Astrocyte of the spinal cord (primary cell): ENCODE measurements around the gene ZRANB3.

ENCODE experiments used
- DNase-seq: peaks from one replicate; pipeline ENCODE4 v3.0.0; 2011; ENCODE audit warnings: low read depth, low spot score
- H3K4me3 ChIP-seq: 2 replicates; pipeline ENCODE4 v1.5.1; 2011; ENCODE audit warnings: low read depth, mild to moderate bottlenecking, low read length, moderate library complexity
- in situ Hi-C: cut with HindIII; loops from 2 replicates; pipeline ENCODE4 v1.10.0; 2017; ENCODE audit warnings: low sequenced_read_pairs
- TF ChIP-seq, protein P1 (sequence below): IDR thresholded peaks from 2 replicates; pipeline ENCODE4 v1.5.1; 2012; ENCODE audit warnings: low read depth, mild to moderate bottlenecking, low read length, inconsistent platforms

ZRANB3 gene

DNA sequence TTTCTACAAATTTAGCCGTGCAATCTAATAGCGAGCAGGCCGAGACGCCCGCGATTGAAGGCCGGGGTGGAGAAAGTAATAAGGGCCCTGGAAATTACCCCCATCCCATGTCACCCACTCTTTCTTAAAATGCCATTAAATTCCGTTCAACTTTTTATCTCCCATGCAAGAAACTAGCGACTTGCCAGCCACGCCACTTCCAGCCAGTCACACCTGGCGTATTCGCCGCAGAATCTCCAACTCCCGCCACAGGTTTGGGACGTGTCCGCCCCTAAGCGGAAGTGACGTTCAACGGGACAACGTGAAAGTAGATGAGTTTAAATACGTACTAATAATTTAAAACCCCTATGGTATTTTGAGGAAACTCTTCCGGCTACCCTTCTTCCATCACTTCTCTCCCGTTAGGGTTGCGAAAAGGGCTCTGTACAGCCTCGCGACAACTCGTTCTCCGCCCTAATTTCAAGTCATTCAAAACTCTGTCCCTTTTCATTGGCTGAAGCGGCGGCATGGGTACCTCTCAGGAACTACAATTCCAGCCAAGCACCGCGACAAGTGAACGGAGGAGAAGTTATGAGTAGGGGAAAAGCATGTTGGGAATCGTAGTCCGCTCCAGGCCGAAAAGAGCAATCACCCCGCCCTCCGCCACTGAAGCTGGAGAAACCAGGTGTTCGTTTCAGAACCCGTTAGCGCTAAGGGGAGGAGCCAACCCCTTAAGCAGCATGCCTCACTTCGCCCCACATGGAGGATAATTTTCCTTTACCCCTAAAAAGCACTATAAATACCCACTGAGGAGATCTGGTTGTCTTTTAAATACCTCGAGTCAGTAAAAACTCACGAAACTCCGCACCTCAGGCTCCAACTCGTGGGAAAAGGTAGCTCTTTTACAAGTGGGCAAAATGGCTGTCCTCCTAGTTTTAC lies at the start of gene ZRANB3:
TSS of gene ZRANB3 (minus strand) at position 906 of the 918 bp plus-strand sequence.
- in situ Hi-C loops: no loop called here
- TF ChIP-seq, protein P1, sequence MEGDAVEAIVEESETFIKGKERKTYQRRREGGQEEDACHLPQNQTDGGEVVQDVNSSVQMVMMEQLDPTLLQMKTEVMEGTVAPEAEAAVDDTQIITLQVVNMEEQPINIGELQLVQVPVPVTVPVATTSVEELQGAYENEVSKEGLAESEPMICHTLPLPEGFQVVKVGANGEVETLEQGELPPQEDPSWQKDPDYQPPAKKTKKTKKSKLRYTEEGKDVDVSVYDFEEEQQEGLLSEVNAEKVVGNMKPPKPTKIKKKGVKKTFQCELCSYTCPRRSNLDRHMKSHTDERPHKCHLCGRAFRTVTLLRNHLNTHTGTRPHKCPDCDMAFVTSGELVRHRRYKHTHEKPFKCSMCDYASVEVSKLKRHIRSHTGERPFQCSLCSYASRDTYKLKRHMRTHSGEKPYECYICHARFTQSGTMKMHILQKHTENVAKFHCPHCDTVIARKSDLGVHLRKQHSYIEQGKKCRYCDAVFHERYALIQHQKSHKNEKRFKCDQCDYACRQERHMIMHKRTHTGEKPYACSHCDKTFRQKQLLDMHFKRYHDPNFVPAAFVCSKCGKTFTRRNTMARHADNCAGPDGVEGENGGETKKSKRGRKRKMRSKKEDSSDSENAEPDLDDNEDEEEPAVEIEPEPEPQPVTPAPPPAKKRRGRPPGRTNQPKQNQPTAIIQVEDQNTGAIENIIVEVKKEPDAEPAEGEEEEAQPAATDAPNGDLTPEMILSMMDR: no peak
- H3K4me3 ChIP-seq: peak within 1 kb of the TSS; percentile 81
- DNase-seq: peak; percentile 99

DNA sequence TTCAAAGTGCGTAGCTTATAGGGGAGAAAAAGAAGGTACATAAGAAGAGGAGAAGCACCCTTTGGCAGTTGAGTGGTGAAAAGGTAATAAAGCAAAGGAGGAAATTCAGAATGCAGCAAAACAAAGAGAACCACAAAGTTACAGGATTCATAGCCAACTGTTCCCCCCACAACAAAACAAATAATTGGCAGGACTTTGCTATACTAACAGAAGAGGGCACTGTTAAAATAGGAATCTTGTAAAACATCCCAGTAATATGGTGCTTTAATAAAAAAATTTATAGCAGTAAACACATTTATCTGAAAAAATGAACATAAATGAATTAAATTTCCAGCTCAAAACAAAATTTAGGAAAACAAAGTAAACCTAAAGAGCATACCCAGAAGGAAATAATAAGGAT lies 42.6 kb upstream of the ZRANB3 start:
- no peak for DNase-seq
- TF ChIP-seq, protein P1: peak; percentile 8
- in situ Hi-C loops: no loop called here
- no peak overlapping the region for H3K4me3 ChIP-seq

DNA sequence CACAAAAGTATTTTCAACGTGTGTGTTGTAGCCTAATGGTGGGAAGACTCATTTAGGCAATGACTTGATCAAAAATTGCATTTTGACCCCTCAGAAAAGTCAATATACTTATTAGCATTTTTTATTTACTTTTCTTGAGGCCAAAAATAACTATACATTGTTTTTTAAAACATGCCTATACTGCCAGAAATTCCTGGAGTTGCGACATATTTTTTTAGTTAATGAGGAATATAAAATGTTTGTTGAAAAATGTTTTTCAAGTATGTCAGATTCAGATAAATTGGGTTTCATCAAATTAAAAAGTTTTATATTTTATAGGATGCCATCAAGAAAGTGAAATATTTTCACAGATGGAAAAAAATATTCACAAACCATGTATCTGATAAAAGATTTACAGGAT lies 39.9 kb upstream of the ZRANB3 start:
- in situ Hi-C loops: no loop called here
- DNase-seq: no peak
- no peak overlapping the region for H3K4me3 ChIP-seq
- TF ChIP-seq, protein P1: no peak

DNA sequence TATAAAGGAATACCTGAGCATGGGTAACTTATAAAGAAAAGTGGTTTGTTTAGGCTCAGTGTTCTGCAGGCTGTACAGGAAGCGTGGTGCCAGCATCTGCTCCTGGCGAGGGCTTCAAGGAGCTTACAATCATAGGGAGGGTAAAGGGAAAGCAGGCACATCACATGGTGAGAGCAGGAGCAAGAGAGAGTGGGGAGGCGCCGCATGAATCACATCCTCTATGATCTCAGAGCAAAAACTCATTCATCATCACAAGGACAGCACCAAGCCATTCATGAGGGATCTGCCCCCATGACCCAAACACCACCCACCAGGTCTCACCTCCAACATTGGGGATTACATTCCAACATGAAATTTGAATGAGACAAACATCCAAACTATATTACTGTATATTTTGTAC lies 32.8 kb upstream of the ZRANB3 start:
- in situ Hi-C loops: no loop called here
- peak; percentile 15 for DNase-seq
- TF ChIP-seq, protein P1: no peak
- H3K4me3 ChIP-seq: no peak overlapping the region

DNA sequence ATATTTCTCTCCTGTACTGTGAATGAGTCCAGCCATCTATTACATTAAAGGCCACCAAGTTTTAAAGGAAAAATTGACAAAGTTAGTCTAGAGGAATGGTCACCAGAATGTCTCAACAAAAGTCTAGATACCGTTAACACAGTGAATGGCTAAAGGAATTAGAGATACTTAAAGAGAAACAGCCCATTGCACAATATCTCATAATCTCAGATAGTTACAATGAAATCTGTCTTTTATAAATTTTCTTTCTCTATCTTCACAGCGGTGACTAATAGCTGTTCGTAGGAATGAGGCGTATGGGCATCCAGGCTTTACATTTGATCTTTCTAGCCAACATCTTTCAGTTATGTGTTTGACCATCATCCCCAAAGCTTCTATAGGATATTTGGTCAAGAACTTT lies 30.9 kb upstream of the ZRANB3 start:
- in situ Hi-C loops: no loop called here
- DNase-seq: no peak
- TF ChIP-seq, protein P1: no peak
- H3K4me3 ChIP-seq: no peak overlapping the region

DNA sequence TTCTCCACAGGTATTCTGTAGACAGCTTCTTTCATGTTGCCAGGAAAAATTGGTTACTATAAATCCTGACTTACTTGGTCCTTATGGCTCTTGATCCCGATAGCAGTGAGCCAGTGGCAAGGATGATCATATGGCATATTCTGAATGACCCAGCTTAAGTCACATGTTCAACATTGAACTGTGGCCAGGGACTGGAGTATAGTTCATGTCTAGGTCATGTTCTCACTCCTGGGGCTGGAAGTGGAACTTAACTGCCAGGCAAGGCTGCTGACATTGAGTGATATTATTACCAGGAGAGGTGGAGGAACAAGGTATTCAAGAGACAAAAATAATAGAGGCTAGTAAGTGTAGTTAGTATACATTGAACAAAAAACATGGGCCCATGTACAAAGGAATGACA lies 26.5 kb upstream of the ZRANB3 start:
- no peak for DNase-seq
- in situ Hi-C loops: no loop called here
- TF ChIP-seq, protein P1: no peak
- H3K4me3 ChIP-seq: no peak overlapping the region
